ENCODE measurements around the gene LGALS14.
A peak's percentile ranks its signal among the peaks of the same experiment; 100 is the strongest.
"Not testable (repeated sequence)": the region's sequence is repeated elsewhere in the genome, so short reads cannot be mapped to it uniquely, and the experiment has no call there.

The LGALS14 gene, protein sequence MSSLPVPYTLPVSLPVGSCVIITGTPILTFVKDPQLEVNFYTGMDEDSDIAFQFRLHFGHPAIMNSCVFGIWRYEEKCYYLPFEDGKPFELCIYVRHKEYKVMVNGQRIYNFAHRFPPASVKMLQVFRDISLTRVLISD

DNA sequence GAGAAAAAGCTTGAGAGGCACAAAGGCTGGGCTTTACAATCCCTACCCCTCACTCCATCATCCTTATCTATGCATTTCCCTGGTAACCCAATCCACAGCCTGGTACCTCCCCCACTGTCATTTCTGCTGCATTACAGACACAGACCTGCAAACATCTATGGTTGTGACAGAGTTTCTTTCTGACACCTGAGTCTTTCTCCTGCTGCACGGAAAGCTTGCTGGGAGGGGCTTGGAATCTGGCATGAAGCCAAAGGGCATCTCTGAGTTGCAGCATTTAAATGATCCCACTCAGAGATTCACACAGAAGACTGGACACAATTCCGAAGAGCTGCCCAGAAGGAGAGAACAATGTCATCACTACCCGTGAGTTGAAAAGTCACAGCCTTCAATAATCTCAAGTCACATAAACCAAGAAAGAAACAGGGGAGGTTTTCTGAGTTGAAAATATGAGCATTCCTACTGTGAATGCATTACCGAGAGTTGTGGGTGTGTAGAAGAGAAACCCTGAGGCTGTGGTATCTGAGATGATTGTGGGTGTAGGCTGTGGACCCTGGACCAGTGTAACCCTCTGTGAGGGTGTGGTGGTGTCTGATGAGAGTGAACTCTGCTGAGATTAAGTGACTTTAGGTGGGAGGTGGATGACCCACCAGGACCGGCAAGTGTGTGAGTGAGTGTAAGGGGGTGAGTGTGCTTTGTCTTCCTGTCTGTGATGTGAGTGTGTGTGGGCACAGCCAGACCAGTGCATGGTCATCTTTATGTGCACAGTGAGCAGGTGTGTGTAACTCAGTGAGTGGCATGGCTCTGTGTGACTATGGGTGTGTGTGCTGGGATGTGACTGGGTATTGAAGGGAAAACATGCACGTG is at the start of gene LGALS14:
TSS of gene LGALS14 (plus strand) at position 301 of the 864 bp plus-strand sequence. CDS start at position 349, 48 bp downstream.
- no peak for DNase-seq

DNA sequence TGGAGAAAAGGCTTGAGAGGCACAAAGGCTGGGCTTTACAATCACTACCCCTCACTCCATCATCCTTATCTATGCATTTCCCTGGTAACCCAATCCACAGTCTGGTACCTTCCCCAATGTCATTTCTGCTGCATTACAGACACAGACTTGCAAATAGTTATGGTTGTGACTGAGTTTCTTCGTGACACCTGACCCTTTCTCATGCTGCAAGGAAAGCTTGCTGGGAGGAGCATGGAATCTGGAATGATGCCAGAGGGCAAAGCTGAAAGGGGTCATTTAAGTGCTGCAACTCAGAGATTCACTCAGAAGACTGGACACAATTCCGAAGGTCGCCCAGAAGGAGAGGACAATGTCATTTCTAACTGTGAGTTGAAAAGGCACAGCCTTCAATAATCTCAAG is 48.7 kb upstream of the LGALS14 start, which contains the start of gene LGALS16:
TSS of gene LGALS16 (plus strand) at position 301 of the 400 bp plus-strand sequence. CDS start at position 350, 49 bp downstream.
- no peak for DNase-seq

DNA sequence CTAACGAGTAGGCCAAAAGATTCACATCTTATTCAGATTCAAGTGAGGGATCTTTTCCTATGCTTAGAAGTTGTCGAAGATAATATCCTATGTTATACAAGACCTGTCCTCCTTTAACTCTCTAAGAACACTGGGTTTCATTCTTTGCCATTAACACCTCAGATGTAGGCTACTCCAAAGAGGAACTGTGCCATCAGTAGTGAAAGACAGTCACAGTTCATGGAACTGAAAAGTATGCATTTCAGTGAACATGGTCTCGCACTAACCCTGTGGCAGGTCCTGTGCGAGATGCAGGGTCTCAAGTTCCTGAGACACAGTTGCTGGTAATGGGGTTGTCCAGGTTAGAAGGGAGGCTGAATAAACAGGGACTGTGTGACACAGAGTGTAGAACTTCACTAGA is 44.5 kb upstream of the LGALS14 start:
- DNase-seq: no peak

DNA sequence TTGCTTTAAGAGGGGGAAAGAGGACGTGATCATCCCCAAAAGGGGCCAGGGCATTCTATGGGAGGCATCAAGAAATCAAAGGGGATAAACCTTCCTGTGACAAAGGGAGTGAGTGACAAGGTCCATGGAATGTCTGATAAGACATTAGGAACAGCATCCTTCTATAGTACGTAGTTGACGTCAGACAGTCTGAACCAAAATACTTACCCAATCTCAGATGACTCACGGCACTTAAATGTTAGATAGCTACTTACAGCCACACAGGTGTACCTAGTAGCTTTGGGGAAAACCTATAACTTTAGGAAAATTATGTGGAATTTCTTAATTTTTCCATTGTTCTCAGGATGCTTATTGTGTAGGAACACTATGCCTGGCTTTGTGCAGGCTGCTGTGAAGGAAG is 43.6 kb upstream of the LGALS14 start:
- no peak for DNase-seq

DNA sequence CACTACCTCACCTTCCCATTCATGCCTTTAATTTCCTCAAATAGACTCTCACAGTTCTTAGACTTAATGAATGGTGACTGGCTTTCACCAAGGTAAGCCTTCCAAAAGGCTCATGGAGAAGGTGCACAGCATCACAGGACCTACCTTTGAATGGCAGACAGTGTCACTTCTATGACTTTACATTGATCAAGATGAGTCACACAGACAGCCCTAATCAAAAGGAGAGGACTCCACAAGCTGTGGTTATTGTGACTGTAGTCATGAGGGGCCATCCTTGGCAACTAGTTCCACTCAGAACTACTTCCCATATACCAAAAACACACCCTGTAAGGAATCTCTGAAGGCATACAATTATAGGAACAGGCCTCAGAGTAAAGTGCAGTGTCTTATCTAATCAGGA is 42.7 kb upstream of the LGALS14 start:
- DNase-seq: no peak

DNA sequence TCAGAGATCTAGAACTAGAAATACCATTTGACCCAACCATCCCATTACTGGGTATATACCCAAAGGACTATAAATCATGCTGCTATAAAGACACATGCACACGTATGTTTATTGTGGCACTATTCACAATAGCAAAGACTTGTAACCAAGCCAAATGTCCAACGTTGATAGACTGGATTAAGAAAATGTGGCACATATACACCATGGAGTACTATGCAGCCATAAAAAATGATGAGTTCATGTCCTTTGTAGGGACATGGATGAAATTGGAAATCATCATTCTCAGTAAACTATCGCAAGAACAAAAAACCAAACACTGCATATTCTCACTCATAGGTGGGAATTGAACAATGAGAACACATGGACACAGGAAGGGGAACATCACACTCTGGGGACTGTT is 34.4 kb upstream of the LGALS14 start:
- DNase-seq: not testable (repeated sequence)

DNA sequence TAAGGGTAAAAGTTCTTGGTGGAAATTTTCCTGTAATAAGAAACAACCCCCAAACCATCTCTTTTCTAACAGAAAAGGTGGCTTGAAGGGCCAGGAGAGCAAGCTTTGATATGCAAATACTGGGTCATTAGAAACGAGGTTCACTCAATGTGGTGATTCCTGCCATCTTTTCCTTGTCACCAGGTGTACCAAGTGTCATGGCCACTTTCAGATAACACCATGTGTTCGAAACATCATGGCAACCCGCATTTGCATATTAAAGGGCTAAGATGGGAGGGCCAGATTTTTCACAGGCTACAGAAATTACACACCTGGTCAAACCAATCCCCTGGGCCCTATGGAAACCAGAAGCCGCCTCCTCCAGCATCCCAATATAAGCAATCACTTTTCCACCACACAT is 33.3 kb upstream of the LGALS14 start:
- DNase-seq: no peak

DNA sequence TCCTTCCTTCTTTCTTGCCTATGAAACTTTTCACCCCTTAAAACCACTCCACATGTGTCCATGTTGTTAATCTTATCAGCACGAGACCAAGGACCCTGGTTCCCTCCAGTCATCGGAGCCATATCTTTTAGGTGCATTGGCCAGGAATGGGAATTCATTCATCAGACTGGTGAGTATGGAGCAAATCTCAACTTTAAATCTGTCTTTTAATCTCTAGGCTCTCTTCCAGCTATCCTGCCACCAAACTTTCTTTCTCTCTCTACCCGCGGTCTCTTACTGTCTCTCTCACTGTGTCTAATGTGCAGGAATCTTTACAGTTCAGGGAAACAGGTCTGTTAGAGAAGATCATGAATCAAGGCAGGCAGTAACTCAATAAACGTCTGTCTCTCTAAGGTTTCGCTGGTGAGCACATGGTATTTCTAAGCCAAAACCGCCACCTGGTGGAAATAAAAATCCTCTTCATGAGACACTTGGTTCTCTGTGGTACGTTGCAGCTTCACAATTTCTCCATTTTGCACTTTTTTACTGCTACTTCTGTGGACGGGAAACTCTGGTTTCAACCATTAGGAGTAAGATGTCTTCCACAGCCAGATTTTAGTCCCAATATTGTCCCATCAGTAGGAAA is 32.4 kb upstream of the LGALS14 start:
- DNase-seq: no peak

DNA sequence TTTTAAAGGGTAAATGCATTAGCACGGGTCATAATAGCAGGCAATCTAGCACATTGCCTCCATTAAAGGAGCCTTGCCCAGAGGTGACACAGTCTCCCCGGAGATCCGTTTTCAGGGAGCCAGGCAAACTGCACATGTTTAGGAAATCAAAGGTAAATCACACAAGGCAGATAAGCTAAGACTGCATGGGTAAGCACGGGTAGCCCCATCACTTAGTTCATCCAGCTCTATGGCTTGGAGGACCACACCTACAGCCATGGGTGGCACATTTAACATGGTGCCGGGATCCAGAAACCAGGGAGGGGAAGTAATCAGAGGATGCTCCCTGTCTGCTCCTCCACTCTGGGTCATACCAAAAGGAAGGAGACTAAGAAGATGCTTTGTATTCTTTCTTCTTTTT is 31.8 kb upstream of the LGALS14 start:
- no peak for DNase-seq

DNA sequence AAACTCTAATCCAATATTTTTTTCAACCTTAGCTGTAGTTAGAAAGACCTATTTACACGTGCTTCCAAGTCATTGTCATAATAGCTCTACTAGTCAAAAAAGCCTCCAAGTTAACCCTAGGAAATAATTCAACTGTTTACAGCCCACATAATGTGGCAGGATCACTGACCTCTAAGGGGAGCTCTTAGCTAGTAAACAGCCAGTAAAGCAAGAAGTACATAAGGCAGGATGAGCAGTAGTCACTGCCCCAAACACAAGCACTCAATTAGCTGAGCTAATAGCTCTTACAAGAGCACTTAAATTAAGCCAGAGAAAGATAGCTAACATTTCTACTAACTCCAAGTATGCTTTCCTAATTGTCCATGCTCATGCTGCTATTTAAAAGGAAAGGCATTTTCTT is 30.4 kb upstream of the LGALS14 start:
- not testable (repeated sequence) for DNase-seq

DNA sequence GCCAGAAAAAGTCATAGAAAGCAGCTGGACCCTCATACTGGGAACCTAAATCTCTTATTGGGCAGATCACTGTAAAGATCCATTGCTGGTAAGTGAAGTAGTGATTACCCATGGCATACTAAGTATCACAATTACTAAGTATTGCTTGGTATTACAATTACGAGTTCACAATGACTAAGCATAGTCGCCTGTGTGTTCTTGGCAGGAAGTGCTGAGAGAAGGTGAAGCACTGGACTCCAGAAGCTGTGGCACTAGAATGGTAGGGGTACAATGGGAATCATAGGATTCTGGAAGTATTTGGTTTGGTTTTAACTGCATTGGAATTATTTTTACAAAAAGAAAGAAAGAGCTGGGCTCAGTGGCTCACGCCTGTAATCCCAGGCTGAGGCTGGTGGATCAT is 28.3 kb upstream of the LGALS14 start:
- no peak for DNase-seq

DNA sequence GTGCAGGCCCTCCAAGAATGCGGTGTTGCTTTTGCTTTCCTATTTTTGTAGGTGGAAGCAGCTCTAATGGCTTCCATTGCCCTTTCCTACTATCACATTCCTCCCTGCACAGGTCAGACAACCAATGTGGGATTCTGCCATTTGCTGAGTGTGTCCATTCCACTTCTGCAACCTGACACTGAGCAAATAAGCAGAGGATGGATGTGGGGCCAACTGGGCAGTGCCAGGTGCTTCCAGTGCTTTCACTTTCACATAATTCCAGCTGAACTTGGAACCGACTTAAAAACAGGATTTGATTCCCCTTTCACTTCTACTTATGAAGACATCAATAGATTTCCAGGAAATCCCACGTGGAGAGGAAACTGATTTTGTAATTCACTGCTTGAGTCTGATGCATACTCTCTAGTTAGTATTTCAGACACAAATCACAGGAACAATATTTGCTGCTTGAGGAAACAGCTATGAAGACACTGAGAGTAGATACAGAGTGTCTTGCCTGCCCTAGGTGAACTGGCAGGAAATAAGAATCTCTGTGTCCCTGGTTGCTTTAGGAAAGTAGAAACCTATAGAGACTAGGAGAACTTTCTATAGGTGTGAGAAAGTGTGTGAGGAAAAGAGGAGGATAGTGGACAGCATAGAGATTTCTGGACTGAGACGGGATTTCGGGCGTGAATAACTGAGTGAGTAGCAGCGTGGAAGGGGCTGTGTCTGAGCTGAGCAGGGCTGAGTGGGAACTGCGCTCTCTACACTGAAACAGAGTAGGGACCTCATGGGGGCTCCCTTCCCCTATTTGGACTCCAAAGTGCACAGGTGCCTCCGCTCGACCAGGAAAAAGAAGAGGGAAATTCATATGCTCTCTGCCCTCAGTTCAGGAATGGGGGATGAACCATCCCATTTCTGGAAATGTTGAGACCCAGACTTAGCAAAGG is 26.1 kb upstream of the LGALS14 start:
- DNase-seq: no peak

DNA sequence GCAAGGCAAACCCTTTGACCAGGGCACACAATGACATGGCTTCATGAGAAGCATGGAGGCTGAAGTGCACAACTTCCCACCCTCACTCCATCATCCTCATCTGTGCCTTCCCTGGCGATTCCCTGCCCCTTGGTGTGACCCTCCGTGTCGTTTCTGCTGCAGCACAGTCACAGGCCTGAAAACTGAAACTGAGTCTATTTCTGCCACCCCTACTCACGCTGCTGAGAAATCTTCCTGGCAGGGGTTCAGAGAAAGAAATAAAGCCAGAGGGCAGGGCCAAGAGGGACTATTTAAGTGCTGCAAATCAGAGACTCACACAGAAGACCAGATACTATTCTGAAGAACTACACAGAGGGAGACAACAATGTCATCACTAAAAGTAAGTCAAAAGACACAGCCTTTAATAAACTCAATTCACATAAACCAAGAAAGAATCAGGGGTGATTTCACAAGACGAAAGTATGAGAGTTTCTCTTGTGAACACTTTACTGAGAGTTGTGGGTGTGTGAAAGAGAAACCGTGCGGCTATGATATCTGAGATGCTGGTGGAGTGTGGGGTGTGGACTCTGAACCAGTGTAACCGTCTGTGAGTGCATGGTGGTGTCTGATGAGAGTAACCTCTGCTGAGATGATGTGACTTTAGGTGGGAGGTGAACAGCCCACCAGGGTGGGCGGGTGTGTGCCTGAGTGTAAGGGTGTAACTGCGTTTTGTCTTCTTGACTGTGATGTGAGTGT is 25.1 kb upstream of the LGALS14 start:
- DNase-seq: no peak

DNA sequence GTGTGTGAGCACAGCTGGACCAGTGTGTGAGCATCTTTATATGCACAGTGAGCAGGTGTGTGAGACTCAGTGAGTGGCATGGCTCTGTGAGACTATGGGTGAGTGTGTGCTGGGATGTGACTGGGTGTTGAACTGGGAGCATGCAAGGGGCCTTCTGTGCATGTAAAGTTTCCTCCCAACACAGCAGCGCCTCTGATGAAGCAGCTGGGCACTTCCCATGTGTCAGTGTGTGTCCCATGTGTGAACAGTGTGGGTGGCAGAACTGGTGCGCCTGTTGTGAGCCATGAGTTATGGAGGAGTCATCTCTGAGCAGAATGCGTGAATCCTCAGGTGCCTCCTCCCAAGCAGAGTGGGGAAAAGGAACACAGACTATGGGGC is 24.5 kb upstream of the LGALS14 start:
- DNase-seq: peak; percentile 71

DNA sequence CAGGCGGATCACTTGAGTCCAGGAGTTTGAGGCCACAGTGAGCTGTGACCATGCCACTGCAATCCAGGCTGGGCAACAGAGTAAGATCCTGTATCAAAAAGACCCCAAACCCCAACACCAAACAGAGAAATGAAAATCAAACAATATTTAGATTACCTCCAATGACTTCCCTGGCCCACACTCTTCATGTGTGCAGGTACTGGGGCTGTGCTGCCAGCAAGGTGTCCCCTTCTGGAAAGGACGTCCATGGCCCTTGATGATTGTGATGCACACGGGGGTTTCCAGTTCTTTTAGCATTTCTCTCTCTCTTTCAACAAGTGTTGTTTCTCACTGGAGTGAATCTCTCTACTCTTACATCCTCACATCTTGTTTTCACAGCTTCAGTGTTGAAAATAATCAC is 23.7 kb upstream of the LGALS14 start:
- DNase-seq: no peak

DNA sequence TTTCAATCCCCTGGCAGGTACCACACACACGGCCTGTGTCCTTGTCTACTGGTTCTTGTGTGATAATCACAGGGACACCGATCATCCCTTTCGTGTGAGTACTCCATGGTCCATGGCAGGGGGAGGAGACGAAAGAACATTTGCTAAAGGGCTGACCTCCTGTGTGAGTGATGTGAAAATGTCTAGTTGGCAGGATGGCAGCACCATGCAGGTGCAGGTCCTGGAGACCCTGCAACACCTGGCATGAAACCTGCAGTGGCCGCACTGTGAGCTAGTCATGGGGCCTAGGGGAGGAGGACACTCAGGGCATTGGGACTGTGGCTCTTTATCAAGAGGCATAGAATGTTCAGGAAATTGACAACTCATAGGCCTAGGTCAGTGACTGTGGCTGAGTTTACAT is 22.9 kb upstream of the LGALS14 start:
- no peak for DNase-seq

DNA sequence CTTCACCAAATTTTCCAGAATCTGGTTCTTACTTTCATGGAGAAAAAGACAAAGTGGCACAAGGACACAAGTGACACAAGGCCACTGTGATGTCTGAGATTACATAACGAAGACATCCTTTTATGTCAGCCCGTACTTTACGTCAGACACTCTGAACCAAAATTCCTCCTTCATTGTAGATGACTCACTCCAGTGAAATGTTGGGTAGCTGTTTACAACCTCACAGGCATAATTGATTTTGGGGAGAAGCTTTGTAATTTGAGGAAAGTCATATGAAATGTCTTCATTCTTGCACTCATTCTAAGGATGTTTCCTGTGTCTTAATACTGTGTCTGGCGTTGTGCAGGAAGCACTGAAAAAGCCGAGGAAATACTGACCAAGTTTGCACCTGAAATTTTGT is 20.0 kb upstream of the LGALS14 start:
- no peak for DNase-seq

DNA sequence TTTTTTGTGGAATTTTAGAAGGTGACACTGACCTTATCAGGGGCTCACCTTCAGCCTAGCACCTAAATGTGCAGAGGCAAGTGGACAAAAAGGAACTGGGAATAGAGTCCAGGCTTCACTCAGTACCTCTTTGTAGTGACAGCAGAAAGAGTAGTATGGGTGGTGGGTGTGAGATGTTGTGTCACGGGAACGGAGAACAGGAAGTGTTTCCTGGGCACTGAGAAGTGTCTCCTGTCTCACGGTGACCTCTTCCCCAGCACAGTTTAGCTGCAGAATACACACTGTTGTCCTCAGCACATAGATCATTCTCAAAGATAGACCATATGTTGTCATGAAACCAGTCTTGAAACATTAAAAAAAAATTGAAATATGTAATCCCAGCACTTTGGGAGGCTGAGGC is 17.5 kb upstream of the LGALS14 start:
- DNase-seq: no peak

DNA sequence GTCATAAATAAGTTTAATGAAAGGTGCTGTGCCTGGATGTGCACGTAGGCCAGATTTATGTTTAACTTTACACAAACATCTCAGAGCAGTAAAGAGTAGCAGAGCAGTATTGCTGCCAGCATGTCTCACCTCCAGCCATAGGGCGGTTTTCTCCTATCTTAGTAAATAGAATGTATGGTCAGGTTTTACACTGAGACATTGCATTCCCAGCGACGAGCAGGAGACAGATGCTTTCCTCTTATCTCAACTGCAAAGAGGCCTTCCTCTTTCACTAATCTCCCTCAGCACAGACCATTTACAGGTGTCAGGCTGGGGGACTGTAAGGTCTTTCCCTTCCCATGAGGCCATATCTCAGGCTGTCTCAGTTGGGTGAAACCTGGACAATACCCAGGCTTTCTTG is 15.6 kb upstream of the LGALS14 start:
- not testable (repeated sequence) for DNase-seq

DNA sequence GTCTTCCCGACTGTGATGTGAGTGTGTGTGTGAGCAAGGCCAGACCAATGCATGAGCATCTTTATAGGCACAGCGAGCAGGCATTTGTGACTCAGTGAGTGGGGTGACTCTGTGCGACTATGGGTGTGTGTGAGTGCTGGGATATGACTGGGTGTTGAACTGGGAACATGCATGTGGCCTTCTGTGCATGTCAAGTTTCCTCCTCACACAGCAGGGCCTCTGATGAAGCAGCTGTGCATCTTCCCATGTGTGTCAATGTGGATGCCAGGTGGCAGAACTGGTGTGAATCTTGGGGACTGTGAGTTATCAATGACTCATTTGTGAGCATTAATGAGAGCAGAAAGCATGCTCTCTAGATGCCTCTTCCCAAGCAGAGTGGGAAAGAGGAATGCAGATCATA is 12.1 kb upstream of the LGALS14 start:
- DNase-seq: no peak

DNA sequence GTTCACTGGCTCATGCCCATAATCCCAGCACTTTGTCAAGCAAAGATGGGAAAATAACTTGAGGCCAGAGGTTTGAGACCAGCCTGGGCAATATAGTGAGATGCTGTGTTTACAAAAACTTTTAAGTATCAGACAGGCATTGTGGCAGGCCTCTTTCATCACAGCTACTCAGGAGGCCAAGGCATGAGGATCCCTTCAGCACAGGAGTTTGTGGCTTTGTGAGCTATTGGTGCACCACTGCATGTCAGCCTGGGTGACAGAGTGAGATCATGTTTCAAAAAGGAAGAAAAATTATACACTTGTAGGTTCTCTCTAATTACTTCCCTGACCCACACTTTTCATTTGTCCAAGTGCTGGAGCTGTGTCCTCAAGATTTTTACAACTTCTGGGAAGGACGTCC is 11.5 kb upstream of the LGALS14 start:
- no peak for DNase-seq

DNA sequence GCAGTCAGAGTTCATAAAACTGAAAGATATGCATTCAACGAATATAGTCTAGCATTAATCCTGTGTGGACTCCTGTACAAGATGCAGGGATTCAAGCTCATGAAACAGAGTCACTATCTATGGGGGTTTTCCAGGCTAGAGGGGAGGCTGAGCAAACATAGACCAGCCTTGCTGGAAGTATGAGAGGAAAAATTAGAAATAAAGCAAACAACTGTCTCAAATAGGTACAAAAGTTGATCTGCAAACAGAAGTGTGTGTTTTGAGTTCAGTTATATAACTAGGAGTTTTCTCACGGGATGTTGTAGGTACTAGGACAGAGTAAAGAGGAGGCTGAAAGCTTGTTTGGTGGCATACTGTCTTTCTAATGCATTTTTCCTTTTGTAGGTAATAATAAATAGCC is 8.5 kb upstream of the LGALS14 start:
- DNase-seq: no peak

Measured in activated CD8-positive, alpha-beta memory T cell treated with anti-CD3 and anti-CD28 coated beads for 24 hours (primary cell).